Ovary (tissue), 9 donors: ENCODE results near the gene AAR2. TPM values are rescaled to one million over a fixed set of nuclear protein-coding genes. Genes with fewer than 3 reads are reported as not detected.

Experiments used
- DNase-seq, 5 donors: peaks; one replicate each; pipeline ENCODE4 v3.0.0-alpha.2; 2019 to 2020
- H3K27ac ChIP-seq, 2 donors: fragments of 200-600 bp; one replicate each; pipeline versions ENCODE4 v1.5.1 to v1.8.0; 2019 to 2022
- H3K27me3 ChIP-seq: fragments of 200-600 bp; one replicate; pipeline ENCODE4 v1.8.0; 2022
- H3K36me3 ChIP-seq: fragments of 200-600 bp; sonication (generic); one replicate; pipeline ENCODE4 v1.5.1; 2019
- H3K4me1 ChIP-seq: one replicate; pipeline ENCODE4 v1.8.1; 2013; ENCODE audit warnings: mild to moderate bottlenecking, moderate library complexity; ENCODE audit not compliant: insufficient read depth
- H3K4me3 ChIP-seq: fragments of 200-600 bp; sonication (generic); one replicate; pipeline ENCODE4 v1.5.1; 2017
- H3K9me3 ChIP-seq, 2 donors: fragments of 200-600 bp in 1 of 2; sonication (generic) in 1 of 2; one replicate each; pipeline versions ENCODE4 v1.5.1 to v1.8.1; 2013 to 2019; ENCODE audit warnings: mild to moderate bottlenecking in 1 of 2, moderate library complexity in 1 of 2
- CTCF ChIP-seq, 3 donors: fragments of 450-650 bp in 2 of 3; fragments of 200-600 bp in 1 of 3; IDR thresholded peaks; one replicate each; pipeline versions ENCODE4 v1.5.1 to v1.8.0; 2016 to 2022; ENCODE audit warnings: antibody characterized with exemption in 3 of 3, mild to moderate bottlenecking in 1 of 3
- EP300 ChIP-seq: sonication (generic); formaldehyde crosslinking; IDR thresholded peaks from one replicate; pipeline ENCODE4 v1.6.1; 2017; ENCODE audit warnings: antibody characterized with exemption
- POLR2A ChIP-seq: fragments of 450-650 bp; IDR thresholded peaks from one replicate; pipeline ENCODE4 v1.6.1; 2017; ENCODE audit warnings: antibody characterized with exemption, mild to moderate bottlenecking, moderate library complexity
- WGBS, 3 donors: extraction: QIAGEN DNeasy Blood & Tissue Kit in 1 of 3; methylation state at CpG; one replicate each; pipeline versions ENCODE4 v1.1.5 to v1.1.7; 2013 to 2017; 5-methylcytosine and 5-hydroxymethylcytosine counted together
- intact Hi-C, 4 donors: fragments of 100-400 bp; cut with DNase I; formaldehyde crosslinking; loops; one replicate each; pipeline versions ENCODE4 v1.11.0 to v1.15.1; 2022 to 2023
- polyA plus RNA-seq, 2 donors: library from polyadenylated mRNA; stranded (reverse); fragments of 200-250 nt in 1 of 2; fragments of 350-450 nt in 1 of 2; fragmentation: Illumina TruSeq in 1 of 2; extraction: RNeasy Lipid Tissue Mini Kit (QIAGEN cat#74804) in 1 of 2; gene quantifications; one replicate each; pipeline ENCODE4 v1.2.3, GENCODE V29; 2013 to 2014
- total RNA-seq, 7 donors: library from RNA; depleted of rRNA in 2 of 7; stranded (reverse); fragments of >200 nt in 2 of 7; fragmentation: NEBNext Ultra II Directional in 3 of 7; extraction: Animal tissue kit (Norgen Biotek cat#: 25700) in 3 of 7; gene quantifications; one replicate each; pipeline versions ENCODE4 v1.1.0 to v1.2.4, GENCODE V29; 2016 to 2023
- donor health status: DM: no; HTN: no; CAD: no; lungs with moderate emphysema.
- donor health status: DM: no; HTN: no; CAD: no.
- donor health status: Bipolar disorder and iron deficiency.
- donor health status: DM: yes; HTN: yes; CAD: no.
- donor health status: DM: no; HTN: no; CAD: no.
- donor health status: DM: yes; HTN: yes; CAD: no.

The AAR2 gene
- total and polyA plus RNA-seq, 9 donors = 19.7 to 40.2 (median 26.6) TPM

- H3K27ac ChIP-seq = no peak overlapping the region
- 86 to 93% (median 91%) methylated on average over 5 of the region's 5 CpGs for WGBS, 3 donors
- TF ChIP-seq POLR2A (no peak), CTCF (IDR thresholded peaks at IDR 0.05) (no peak), EP300 (no peak)
- H3K27me3 ChIP-seq = no peaks in the 10 kb centered on the region
- H3K4me3 ChIP-seq = no peak overlapping the region
- no peak for DNase-seq
- H3K9me3 ChIP-seq = no peaks in the 10 kb centered on the region
- H3K36me3 ChIP-seq = no peaks in the 10 kb centered on the region
- intact Hi-C loops = no loop called here
- no peaks in the 10 kb centered on the region for H3K4me1 ChIP-seq
Observed at GRCh38 chr20:36284751-36285150, 48.5 kb downstream of the AAR2 start.

- no peaks in the 10 kb centered on the region for H3K27me3 ChIP-seq
- H3K27ac ChIP-seq = no peak overlapping the region
- H3K4me1 ChIP-seq = no peaks in the 10 kb centered on the region
- 74 to 77% (median 76%) methylated on average over 11 of the region's 11 CpGs for WGBS, 3 donors
- DNase-seq = no peak
- H3K9me3 ChIP-seq = no peaks in the 10 kb centered on the region
- intact Hi-C loops = no loop called here
- no peak overlapping the region for H3K4me3 ChIP-seq
- TF ChIP-seq EP300 (no peak), CTCF (IDR thresholded peaks at IDR 0.05) (no peak), POLR2A (no peak)
- no peaks in the 10 kb centered on the region for H3K36me3 ChIP-seq
Observed at GRCh38 chr20:36285746-36286447, 49.6 kb downstream of the AAR2 start.

DNA sequence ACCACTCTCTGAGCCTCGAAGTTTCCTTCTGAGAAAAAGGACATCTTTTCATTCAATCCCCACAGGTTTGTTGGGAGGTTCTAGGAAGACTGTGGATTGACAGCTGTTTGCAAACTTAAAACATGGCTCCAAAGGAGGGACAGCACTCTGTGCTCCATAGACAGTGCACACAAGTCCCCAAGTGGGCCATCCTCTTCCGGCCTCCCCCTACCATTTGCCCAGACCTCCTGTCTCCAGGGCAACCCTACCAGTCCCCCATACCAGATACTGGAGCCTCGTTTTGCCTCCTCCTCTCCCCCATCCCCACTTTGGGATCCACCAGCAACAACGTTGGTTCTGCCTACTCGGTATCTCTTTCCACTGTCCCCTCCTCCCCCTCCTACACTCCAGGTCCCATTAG is 61.4 kb downstream of the AAR2 start:
- TF ChIP-seq EP300 (no peak), CTCF (IDR thresholded peaks at IDR 0.05) (no peak), POLR2A (no peak)
- Histone ChIP-seq H3K9me3 (no peaks in the 10 kb centered on the region), H3K36me3 (no peaks in the 10 kb centered on the region), H3K4me1 (no peaks in the 10 kb centered on the region), H3K27ac (no peak overlapping the region), H3K4me3 (no peak overlapping the region), H3K27me3 (no peaks in the 10 kb centered on the region)
- WGBS, 3 donors = 47 to 54% (median 48%) methylated on average over 5 of the region's 5 CpGs
- intact Hi-C loops = no loop called here
- DNase-seq = no peak

GRCh38 chr20:36298061-36298460 is 61.8 kb downstream of the AAR2 start:
- Histone ChIP-seq H3K27ac (no peak overlapping the region), H3K4me3 (no peak overlapping the region), H3K9me3 (no peaks in the 10 kb centered on the region), H3K27me3 (no peaks in the 10 kb centered on the region), H3K4me1 (no peaks in the 10 kb centered on the region), H3K36me3 (no peaks in the 10 kb centered on the region)
- TF ChIP-seq EP300 (no peak), POLR2A (no peak), CTCF (IDR thresholded peaks at IDR 0.05) (no peak)
- DNase-seq = no peak
- 73 to 77% (median 76%) methylated on average over 3 of the region's 3 CpGs for WGBS, 3 donors
- intact Hi-C loops = no loop called here
